Inflammatory macrophage (primary cell): Measurements from ENCODE around the gene TNFAIP8L3.
A peak's percentile ranks its signal among the peaks of the same experiment; 100 is the strongest.

Experiments used
- DNase-seq, 2 donors: peaks; one replicate each; pipeline ENCODE4 v3.0.0-alpha.2; 2020 to 2022

The TNFAIP8L3 gene

DNA sequence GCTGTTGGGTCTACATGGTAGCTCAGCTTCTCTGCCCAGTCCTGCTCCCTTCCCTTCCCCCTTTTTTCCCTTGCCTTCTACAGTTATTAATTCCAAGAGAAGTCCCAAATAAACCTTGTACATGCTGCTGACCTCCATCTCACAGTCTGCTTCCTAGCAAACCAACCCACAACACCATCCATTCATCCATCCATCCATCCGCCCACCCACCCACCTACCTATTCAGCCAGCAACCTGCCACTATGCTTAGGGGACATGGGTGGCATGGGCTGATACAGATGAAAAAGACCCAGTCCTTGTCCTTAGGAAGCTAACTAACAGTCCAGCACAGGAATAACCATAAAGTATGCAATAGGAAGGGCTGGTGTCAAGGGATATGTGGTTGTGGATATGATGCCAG lies 5.7 kb downstream of the TNFAIP8L3 start:
- DNase-seq = no peak

DNA sequence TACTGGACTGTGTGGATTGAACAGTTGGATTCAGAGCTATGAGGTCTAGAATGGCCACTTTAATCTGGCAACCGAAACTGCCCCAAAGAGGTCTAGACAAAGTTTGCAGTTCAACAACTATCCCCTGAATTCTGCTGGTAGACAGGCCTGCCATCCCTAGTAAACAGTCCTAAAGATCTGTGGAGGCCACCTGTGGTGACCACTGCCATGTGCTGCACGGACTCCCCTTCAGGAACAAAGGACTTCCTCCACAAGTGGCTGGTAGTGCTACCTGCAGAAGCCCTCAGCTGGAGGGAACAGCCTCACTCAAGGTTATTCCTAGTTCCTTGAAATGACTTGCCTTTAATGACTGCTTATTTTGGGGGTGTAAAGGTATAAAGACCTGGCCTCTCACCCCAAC lies 6.1 kb downstream of the TNFAIP8L3 start:
- no peak for DNase-seq

DNA sequence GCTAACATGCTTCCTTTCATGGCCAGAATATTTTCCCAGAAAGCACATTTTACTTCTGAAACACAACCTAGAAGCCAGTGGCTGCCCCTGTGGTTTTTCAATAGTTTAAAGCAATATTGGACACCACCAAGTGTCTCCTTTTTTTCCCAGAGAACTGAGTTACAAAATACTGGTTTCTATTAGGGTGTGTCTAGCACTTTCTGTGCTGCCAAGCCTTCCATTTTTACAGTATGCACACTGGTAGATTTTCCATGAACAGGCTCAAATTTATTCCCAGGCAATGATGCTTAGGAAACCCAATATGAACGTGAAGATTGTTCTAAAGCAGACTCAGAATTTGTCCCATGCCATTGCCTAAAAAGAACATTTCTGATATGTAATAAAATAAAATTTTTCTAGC lies 7.2 kb downstream of the TNFAIP8L3 start:
- no peak for DNase-seq

DNA sequence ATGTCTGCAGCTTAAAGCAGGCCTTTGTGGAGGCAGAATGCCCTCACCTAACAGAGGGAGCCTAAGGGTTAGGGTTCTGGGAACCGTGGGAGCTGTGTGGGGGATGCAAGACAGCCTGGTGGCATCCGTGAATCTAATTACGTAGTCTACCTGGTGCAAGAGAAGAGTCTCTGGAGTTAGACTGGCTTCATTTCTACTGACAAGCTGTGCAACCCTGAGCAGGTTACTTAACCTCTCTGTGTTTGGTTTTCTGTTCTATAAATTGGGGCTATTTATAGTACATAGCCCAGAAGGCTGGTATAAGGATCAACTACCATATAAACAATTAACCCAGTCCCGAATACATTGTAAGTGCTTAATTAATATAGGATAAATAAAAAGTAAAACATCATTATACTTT lies 8.3 kb downstream of the TNFAIP8L3 start:
- DNase-seq = no peak

DNA sequence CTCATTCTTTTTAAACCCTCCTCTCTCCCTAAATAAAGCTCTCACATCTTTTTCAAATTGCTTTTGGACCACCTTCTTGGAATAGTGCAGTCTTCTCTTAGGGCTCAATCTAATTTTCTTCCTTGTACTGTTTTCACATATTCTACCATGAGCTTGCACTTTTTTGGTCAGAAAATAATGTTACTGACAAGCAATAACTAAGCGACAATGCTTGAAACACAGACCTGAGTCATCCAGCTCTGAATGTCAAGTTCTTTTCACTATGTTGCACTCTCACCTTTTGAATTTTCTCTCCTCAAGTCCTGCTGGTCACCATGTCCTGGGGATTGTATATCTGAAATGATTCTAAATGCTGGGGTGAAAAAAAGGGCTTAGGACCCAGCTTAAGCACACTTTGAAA lies 8.9 kb downstream of the TNFAIP8L3 start:
- no peak for DNase-seq

DNA sequence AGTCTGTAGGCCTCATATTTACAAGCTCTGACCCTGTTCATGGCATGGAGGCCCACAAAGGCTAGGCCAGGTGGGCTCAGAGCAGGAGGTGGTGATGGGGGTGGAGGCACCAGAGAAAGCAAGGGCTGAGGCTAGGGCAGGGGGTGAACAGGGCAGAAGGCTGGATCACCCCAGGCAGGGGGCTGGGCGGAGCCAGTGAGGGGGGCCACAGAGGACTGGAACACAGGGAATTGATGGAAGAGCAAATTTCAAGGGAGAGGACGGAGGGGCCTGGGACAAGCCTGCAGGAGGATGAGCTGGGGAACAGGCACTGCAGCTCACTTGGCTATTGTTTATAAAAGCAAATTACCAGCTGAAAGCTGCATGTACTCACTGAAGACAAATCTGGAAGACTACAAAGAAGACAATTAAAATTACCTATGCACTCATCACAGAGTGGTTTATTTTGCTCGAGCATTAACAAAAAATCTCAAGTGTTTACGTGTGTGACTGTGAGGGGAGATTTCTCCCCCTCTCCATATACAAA lies 11.0 kb downstream of the TNFAIP8L3 start:
- DNase-seq = no peak

DNA sequence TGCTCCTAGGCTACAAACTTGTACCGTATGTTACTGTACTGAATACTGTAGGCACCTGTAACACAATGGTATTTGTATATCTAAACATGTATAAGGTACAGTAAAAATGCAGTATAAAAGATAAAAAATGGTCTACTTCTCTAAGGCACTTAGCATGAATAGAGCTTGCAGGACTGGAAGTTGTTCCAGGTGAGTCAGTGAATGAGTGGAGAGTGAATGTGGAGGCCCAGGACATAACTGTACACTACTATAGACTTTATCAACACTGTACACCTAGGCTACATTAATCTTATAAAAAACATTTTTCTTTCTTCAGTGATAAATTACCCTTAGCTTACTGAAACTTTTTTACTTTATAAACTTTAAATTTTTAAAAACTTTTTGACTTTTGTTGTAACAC lies 12.5 kb downstream of the TNFAIP8L3 start:
- no peak for DNase-seq

DNA sequence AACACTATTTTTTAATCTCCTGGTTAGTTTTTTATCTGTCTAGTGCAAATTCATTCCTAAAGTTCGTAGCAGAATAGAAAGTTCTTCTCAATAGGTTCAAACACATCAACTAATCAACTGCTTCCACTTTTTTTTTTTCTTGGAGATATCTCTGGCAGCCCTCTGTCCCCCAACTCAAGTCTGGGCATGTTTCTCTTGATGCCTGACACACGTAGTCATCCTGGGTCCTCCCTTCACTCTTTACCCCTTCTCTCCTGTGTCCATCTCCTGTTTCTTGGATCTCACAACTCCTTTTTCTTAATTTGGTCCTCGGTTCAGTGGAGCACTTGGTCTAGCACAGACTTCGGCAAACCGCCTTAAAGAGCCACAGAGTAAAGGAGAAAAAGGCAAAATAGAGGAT lies 14.4 kb downstream of the TNFAIP8L3 start:
- DNase-seq = no peak

DNA sequence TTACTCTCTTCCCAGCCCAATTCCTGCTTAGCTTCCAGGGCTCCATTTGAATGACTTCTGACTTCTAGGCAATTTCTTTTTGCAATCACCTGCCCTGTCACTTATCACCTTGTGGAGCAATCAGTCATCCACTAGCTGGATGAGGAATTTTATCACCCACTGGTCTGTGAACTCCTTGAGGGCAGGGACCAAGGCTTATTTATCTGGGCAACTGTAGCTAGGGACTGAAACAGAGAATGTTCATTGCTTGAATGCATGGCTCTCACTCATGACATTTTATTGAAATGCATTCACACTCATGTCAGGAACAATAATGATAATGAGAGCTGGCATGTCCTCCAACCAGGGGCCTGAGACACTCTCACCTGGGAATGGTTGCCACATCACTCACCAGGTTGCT lies 15.5 kb downstream of the TNFAIP8L3 start:
- DNase-seq = no peak

DNA sequence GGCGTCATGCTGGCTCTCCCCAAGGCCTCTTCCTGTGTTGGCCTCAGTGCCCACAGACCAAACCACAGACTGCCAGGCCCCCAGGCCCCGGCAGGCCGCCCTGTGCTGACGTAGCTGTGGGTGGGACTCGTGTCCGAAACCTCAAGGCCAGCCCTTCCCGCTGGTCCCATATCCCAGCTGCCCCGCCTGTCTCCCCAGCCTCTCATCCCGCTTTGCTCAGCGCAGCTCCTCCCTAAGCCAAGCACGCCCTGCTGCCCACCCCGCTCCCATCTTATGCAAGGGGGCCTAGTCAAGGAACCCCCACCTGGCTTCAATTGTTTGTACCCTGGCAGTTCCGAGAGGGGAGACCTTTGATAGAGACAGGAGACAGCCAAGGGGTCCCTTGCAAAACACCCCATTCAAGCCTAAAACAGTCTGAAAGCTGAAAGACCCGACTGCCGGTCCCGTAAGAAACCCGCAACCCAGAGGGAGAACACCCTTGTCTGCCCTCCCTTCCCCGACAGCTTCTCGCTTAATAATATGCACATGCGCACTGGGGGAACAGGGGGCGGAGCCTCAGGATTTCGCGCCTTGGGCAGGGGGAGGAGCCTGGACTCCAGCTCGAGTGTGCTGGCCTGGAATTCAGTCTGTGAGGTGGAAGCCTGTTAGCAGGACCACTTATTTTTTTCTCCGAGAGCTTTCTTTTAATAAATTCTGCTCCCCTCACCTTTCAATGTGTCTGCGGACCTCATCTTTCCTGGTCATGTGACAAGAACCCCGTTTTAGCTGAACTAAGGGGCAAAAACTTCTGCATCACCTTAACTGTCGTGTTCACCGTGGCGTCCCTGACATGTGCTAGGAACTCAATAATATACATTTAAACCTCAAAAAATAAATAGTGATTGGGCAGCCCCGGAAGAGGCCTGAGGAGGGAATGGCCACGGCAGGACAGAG lies 17.2 kb downstream of the TNFAIP8L3 start:
- DNase-seq = peak; percentile 62 to 79

DNA sequence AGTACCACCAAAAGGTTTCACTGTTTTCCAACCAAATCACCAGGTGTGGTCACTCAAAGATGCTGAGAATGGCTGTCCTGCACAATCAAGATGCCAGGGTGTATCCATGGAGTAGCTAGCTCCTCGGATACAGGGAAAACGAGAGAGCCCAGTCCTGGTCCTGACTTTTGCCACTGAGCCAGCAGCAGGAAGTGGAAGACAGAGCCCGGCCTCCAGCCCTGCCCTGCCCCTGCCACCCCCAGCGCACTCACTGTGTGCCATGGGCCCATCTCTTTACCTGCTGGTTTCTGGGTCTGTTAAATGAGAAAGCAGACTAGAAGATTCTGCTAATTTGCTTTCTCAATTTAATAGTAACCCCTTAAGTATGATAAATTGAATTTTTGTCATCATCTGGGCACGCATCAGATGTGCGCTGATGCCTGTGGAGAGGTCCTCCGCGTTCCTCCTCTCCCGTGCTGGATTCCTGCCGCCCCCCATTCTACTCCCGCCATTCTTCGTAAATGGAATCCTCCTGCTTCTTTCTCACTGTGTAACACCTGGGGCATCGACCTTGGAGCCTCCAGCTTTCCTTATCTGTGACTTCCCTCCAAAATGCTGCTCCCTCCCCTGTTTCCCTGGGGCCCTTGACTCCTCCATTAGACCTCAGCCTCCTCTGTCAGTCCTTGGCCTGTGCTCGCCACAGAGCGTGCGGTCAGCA lies 18.0 kb downstream of the TNFAIP8L3 start:
- no peak for DNase-seq

DNA sequence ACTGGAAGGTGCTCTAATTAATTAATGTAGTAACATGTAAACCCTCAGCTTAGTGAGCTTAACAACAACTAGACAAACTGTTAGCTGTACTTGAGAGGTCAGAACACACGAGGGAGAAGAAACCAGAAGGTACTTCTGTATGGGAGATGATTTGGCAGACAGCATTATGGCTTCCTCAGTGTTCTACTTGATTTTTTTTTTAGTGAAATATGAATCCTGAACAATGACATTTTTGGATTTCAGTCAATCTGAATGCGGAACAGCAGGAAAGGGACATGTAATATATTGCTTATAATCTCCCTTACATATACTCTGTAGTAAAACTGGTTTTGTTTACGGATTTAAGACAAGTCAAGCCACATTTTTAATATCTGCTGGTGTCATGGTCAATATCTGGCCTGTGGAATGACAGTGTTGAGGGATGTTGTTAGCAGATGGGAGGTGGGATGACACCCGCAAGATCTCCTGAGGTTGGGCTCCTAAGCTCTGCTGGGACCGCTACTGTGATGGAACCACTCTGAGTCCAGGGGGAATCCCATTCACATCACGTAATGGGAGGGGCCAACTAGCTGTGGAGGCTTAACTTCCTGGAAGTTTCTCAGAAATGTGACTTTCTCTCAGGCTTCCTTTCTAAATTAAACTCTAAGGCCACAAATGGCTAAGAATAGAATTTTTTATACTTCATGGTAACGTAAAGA lies 18.7 kb downstream of the TNFAIP8L3 start:
- DNase-seq = peak; percentile 13 to 18

DNA sequence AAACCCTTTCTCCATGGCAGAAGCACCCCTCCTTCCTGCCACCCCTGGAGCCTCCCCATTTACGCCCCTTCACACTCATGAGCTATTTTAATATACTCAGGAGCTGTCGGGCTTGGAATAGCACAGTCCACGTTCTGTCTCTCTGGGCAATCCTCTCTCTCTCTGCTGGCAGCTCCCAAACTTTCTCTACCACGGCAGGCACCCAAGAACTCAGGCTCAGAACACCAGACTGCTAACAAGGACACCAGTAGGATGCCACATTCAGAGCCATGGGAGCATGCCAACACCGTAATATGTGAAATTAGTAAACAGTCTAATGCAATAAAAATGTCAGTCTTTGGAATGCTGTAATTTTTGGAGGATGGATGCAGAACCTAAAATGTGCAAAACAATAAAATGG lies 19.3 kb downstream of the TNFAIP8L3 start:
- no peak for DNase-seq

DNA sequence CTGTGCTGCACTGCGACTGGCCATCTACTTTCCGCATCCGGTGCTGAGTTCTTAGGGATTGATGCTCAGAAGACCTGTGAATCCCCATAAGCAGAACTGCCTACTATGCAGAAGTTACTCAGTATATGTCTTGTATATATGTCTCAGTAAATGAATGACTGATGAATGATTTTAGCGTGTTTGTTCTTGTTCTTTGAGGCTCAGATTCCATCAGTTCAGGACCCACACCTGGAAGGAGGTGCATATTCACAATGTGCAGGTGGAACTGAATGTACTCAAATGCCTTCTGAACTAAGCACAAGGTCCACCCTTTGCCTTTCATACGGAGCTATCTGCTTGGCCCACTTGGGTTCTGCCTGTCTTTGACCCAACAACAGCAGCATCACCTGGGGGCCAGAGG lies 19.8 kb downstream of the TNFAIP8L3 start:
- no peak for DNase-seq

DNA sequence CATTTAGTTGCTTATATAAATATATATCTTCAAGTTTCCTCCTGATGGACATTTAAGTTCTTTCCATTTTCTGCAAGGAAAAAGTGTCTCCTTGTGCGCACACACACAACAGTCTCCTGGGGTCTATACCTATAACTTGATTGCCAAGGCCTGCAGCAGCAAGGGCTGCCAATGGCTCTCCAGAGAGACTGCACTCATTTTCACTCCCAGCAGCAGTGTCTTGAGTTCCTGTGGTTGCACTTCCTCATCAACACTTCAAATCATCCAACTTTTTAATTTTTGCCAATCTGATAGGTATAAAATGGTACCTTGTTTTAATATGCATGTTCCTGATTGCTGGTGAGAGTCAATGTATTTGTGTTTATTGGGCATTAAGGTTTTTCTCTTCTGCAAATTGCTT lies 23.1 kb downstream of the TNFAIP8L3 start:
- no peak for DNase-seq

DNA sequence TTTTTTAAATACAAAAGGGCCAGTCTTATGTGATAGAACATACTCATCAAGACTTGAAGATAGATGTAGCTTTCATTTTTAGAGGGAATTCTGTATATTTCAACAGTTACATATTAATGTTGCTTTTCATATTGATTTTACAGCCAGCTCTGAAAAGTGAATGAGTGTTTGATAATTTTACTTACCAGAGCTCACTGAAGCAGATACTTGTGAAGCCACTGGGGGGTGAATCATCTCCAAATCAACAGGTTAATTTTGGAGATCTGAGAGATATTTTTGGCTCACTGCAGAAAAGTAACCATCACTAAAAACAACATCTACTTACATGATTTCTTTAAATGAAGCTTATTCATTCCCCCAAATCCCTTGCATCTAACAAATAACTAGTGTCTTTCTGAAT lies 24.7 kb downstream of the TNFAIP8L3 start:
- DNase-seq = no peak

DNA sequence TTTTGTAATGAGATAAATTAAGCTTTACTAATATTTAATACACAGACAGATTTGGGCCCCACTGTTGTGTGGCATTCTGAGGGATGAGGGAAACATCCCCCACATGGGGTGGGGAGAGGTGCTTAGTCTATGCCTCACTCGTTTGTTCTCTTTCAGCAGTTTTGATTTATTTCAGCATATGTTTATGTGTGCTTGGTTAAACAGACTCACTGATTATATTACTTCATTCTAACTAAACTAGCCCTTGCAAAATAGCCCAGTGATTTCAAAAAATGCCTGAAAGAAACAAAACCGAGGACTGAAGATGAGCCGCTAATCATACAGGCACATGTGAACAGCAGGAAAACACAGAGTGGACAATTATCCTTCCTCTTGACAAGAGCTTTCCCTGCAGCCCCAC lies 27.2 kb downstream of the TNFAIP8L3 start:
- DNase-seq = no peak

DNA sequence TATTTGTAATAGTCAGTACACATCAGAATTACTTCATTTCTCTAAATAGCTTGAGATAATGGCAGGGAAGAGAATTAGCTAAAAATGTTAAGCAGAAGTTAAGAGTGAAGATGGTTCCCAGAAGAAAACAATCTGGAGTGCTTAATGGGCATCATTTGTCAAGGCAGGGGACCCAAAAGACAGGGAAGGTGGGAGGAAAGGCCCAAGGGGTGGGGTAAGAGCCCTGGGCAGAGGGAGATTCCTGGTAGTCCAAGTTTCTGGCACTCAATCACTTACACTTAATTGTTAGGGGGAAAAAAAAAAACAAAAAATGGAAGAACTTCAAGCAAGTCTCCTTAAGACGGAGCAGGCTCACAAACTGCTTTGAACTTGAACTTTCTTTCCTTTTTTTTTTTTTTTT lies 28.9 kb downstream of the TNFAIP8L3 start:
- DNase-seq = no peak

DNA sequence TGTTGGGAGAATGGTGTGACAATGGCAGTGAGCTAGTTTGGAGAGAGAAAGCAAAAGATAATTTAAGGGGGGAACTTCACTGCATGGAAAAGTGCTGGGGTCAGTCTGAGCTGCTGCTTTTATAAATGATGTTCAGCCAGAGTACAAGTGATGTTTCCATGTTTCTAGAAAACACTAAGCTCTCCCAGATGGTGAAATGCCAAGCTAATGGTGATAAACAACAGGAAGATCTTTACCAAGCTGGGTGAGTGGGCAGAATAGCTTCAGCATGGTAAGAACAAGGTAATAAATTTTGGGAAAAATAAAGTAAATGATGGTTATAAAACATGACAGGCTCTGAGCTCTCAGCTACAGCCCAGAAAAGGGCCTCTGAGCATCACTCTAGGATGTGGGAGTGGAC lies 29.4 kb downstream of the TNFAIP8L3 start:
- DNase-seq = no peak

DNA sequence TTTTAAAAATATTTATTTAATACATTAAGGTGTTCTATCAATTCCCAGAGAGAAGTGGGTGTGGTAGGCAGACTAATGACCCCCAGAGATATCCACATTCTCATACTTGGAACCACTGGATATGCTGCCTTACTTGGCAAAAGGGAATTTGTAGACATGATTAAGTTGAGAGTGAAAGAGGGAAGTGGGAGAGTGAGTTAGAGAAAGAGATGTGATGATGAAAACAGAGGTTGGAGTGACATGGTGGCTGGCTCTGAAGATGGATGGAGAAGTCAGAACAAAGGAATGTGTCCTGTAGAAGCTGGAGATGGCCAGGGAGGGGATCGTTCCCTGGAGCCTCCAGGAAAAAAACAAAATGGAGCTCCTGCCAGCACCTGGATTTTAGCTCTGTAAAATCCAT lies 32.0 kb downstream of the TNFAIP8L3 start:
- DNase-seq = no peak

DNA sequence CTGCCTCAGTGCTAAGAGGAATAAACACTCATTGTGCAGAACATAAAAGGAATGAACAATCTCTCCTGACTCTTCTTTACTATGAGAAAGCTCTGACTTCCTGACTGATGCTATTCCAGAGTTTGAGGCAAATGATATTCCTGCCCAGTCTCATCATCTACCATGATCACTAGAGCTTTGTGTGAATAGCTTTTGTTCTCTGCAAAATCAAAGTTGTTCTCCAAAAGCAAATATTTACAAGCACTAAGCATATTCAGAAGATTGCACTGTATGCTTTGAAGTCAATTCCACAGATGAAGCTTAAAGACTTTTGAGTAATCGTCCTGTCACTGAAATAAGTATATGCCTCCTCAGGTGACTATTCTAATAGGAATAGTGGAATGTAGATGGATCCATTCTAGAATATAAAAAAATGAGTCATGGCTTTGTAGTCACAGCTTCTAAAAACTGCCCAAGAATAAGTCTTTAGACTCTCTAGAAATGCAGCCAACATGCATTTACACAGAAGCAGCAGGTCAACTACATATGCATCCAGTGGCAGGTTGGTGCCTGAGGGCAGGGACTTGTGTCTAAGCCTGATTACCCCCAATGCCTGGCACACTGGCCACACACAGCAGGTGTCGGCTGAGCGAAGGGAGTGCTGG lies 34.6 kb downstream of the TNFAIP8L3 start:
- no peak for DNase-seq

DNA sequence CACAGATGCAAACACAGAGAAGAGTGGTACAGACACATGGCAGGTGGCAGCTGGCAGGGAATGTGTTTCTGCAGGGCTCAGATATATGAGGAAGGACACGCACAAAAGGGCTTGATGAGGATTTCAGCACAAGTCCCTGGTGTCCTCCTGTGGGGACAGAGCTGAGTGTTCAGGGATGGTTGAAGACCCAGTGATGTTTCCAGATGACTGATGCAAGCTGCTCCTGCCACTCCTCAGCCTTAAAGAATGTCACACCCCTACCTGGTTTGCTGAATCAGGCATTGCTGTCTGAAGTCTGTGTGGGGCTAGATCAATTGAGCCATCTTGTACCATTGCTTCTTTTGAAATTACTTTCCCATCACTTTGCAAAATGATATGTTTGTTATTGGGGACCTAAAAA lies 40.2 kb downstream of the TNFAIP8L3 start:
- no peak for DNase-seq

DNA sequence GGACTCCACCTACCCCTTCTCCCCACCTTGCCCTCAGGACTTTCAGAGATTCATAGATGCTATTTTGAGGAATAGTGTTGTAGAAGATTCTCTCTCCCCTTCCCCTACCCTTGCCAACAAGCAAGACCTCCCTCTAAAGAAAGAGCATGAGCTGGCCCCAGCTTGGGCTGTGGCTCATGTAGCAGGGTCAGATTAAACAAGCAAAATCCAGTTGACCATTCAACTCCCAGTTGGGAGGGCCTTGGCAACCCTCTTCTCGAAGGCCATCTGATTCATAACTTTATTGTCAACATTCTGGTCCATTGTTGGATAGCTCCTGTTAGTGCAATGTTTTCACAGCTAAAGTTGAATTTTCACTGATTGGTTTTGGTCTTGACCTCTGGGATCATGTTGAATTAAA lies 41.1 kb downstream of the TNFAIP8L3 start:
- no peak for DNase-seq
